ENCODE results near the gene ISYNA1.

- no peak for TF ChIP-seq CTCF (conservative IDR thresholded peaks at IDR 0.05; ENCODE audit: low read depth in 2 of 2)
- TF ChIP-seq POLR2AphosphoS5 (IDR thresholded peaks at IDR 0.05; ENCODE audit: low read depth) = no peak
- TF ChIP-seq EZH2 (IDR thresholded peaks at IDR 0.05; ENCODE audit: low read depth, unreplicated experiment) = no peak
- no peak for TF ChIP-seq REST (IDR thresholded peaks at IDR 0.05; ENCODE audit: unreplicated experiment)
- no peak for TF ChIP-seq JUNB (IDR thresholded peaks at IDR 0.05; ENCODE audit: unreplicated experiment)
Measured at GRCh38 chr19:18473706-18474087, 35.8 kb upstream of the ISYNA1 start.
